Middle frontal gyrus (tissue), 1 donor: ENCODE measurements around the gene CLEC16A.

Experiments used
- DNase-seq: peaks from one replicate; pipeline ENCODE4 v3.0.0-alpha.2; 2015; ENCODE audit warnings: low spot score; ENCODE audit errors: extremely low spot score

The CLEC16A gene

GRCh38 chr16:11035096-11035495 lies 90.7 kb downstream of the CLEC16A start:
- DNase-seq: no peak

- DNase-seq: no peak
Measured at GRCh38 chr16:11036040-11036439, 91.7 kb downstream of the CLEC16A start.

GRCh38 chr16:11036868-11037410 lies 92.6 kb downstream of the CLEC16A start:
- DNase-seq: no peak

- no peak for DNase-seq
Measured at GRCh38 chr16:11038305-11038704, 93.9 kb downstream of the CLEC16A start.

DNA sequence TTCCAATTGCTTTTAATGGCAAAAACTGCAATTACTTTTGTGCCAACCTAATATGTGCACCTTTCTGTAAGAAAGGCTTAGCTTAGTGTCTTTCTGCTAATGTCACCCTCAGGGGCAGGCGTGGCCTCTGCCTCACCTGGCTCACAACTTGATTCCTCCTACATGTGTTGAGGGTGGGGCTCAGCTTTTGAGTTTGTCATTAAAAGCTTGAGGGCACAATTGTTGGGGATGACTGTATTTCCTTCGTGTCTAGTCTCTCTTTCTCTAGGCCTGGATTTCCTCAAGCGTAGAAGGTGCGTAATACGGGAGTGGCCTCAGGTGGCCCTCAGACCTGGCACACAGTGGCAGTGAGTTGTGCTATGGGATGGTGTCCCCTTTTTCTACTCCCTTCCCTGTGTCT lies 94.4 kb downstream of the CLEC16A start:
- DNase-seq: no peak

- DNase-seq: no peak
Measured at GRCh38 chr16:11039726-11040125, 95.4 kb downstream of the CLEC16A start.

DNA sequence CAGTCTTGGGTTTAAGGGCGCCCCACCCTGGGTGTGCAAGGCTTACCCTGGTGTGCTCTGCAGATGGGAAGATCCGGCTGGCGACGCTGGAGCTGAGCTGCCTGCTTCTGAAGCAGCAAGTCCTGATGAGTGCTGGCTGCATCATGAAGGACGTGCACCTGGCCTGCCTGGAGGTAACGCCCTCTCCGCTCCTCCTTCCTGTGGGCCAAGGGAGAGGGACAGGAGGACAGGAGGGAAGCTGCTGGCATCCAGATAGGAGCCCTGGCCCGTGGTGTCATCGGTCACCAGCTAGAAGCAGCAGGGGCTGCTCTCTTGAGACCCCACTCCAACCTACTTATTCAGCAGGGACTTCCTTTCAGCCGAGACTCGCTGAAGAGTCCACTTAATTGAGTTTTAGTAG lies 97.8 kb downstream of the CLEC16A start:
- no peak for DNase-seq

- DNase-seq: no peak
Measured at GRCh38 chr16:11045441-11045840, 101.1 kb downstream of the CLEC16A start.

DNA sequence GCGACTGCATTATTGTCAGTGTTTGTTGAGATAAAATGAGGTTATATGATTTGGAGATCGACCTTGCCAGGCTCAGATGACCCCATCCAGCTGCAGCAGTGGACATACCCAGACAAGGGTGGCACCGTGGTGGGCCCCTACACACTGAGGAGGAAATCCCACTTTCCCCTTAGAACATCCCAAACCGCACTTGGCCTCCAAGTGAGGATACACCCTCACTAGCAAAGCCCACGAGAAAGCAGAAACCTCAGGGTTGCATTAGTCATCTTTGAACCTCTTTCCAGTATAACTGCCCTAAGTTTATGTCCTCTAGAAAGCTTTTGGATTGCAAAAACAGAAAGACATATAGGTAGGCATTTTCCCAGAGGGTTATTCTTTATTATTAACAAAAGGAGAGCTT lies 101.5 kb downstream of the CLEC16A start:
- DNase-seq: no peak

DNA sequence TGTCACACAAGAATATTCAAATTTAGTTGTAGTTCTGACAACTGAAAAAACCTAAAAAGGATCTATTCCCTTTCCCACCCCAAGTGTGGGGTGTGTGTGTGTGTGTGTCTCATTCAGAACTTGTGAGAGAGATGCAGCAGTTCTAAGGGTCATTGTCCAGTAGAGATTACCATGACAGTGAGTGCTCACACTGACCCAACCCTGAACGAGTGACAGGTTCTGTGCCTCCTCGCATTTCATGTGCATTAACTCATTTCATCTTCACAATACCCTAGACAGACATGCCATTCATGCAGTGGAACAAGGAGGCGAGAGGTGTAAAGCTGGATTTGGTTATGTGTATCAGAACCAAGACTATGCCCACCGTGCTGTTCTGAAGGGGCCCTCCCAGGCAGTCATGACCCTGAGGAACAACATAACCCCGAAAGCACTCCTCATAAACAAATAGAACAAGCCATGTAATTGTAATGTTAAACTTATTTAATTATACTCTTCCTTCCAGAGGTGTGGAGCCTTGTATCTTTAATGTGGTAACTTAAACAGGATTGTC lies 102.1 kb downstream of the CLEC16A start:
- no peak for DNase-seq

- DNase-seq: no peak
Measured at GRCh38 chr16:11047057-11047456, 102.7 kb downstream of the CLEC16A start.

- DNase-seq: no peak
Measured at GRCh38 chr16:11047939-11048800, 103.8 kb downstream of the CLEC16A start.

- no peak for DNase-seq
Measured at GRCh38 chr16:11049396-11050059, 105.2 kb downstream of the CLEC16A start.

DNA sequence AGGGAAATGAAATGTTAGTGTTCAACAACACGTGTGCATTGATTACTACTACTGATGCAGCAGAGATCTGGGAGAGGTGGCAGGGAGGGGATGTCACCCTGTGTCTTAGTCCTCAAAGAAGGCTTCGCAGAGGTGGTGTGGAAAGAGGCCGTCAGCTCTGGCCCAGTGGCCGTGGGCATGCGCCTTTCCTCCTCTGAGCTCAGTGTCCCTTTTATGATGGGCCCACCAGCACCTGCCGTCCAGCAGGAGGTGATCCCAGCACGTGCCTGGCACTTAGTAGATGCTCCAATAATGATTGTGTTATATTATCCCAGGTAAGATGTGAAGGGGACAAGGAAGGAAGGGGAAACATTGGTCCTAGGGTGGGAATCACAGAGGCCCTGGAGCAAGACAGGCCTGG lies 106.2 kb downstream of the CLEC16A start:
- DNase-seq: no peak

DNA sequence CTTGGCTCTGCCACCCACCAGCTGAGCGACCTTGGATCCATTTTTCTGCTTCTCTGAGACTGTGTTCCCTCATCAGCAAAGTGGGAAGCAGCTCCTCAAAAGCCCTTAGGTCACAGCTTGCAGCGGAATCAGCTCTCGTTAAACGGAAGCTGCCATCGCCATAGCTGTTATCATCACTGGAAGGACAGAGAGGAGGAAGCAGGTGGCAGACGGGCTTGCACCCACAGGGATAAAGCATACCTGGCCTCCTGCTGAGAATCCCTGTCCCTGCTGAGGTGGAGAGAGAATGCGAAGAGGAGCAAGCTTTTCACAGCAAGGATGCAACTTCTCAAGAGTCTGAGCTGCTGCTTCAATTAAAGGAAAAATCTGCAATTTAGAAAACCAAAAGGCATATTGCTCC lies 106.6 kb downstream of the CLEC16A start:
- no peak for DNase-seq

GRCh38 chr16:11051430-11051829 lies 107.1 kb downstream of the CLEC16A start:
- no peak for DNase-seq

DNA sequence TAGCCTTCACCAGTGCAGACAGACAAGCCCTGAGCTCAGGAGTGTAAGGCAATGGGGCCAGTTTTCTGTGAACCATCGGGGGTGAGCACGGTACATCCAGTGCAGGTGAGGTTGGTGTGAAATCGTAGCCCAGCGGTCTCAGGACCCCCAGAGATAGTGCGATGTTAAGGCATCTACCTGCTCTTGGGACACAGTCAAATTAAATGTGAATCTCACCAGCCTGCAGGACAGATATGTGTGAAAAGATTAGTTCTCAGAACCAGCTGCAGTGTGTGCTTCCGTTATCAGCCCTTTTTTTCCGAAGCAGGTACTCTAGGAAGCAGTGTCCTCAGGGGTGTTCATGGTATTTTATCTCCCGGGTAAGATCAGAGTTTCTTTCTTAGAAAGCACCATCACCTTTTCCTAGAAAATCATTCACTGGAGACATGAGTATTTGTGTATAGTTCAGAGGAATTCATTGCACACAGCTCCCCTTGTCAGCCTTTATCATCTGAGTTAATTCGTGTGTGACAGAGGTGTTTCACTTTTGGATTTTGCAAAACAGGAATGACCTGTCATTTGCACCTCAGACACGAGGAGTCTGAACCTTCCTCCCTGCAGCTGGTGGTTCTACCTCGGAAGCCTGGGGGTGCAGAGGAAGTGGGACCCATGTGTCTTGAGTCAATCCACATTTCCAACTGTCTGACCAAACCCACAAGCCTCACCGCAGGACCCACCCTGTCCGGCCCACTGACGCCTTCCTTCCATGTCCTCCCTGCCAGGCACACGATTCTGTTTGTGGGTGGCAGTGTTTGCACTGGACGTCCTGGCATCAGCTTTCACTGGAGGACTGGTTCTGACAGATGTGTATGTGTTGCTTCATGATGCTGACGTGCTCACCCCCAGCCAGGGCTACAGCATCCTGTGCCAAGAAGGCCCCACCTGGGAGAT lies 107.8 kb downstream of the CLEC16A start:
- DNase-seq: no peak

GRCh38 chr16:11053916-11054460 lies 109.6 kb downstream of the CLEC16A start:
- no peak for DNase-seq

GRCh38 chr16:11056090-11056992 lies 112.0 kb downstream of the CLEC16A start:
- no peak for DNase-seq
